Left hindlimb (tissue), 1 donor: Measurements from ENCODE around the gene CD84.
"Not testable (repeated sequence)": the region's sequence is repeated elsewhere in the genome, so short reads cannot be mapped to it uniquely, and the experiment has no call there.

ENCODE experiments used
- DNase-seq: peaks from one replicate; pipeline ENCODE4 v3.0.0-alpha.2; 2018

CD84 gene

GRCh38 chr1:160499631-160500030 is 79.7 kb downstream of the CD84 start:
- no peak for DNase-seq

DNA sequence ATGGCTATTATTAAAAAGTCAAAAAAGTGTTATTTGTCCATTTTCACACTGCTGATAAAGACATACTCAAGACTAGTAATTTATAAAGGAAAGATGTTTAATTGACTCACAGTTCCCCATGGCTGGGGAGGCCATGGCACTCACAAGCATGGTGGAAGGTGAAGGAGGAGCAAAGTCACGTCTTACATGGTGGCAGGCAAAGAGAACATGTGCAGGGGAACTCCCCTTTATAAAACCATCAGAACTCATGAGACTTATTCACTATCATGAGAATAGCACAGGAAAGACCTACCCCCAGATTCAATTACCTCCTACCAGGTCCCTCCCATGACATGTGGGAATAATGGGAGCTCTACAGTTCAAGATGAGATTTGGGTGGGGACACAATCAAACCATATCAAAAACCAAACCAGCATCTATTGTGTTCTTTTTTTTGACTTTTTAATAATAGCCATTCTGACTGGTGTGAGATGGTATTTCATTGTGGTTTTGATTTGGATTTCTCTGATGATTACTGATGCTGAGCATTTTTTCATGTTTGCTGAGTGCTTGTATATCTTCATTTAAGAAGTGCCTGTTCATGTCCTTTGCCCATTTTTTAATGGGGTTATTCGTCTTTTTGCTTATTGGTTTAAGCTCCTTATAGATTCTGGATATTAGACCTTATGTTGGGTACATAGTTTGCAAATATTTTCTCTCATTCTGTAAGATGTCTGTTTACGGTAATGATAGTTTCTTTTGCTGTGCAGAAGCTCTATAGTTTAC is 80.8 kb downstream of the CD84 start:
- not testable (repeated sequence) for DNase-seq

DNA sequence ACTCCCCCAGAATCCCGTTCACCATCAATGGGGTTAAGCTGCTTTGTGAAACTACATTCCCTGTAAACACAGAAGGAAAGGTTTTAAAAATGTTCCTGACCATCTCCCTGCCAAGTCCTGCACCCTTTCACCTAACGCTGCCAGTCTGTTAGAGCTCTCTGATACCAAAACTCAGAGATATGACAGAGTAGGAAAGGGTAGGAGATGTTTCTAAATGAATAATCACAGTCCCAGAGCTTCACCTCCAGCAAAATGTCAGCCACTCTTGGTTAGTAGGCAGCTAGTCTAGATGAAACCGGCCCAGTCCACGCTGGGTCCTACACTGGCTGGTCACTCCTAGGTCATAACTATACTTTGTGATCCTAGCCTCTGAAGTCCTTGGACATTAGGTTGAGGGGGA is 83.0 kb downstream of the CD84 start:
- no peak for DNase-seq

GRCh38 chr1:160494620-160495019 is 84.7 kb downstream of the CD84 start:
- DNase-seq: no peak

GRCh38 chr1:160492617-160493016 is 86.7 kb downstream of the CD84 start:
- DNase-seq: no peak

DNA sequence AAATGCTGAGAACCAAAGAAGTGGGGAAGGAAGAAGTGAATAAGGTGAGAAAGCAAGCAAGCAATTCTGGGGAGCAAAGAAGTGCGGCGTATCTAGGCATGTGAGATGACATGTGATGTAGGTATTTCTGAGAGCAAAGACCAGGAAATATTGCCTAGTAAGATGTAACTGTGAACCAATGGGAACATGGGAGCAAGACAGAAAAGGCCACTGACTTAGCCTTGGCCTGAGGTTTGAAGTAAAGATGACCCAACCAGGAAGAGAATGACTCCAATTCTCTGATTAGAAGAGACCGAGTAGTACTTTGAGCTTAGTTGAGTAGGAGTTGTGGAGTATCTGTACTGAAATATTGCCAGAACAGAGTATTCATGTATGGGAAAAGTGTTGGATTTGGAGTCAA is 87.3 kb downstream of the CD84 start:
- no peak for DNase-seq
